Panc1 (cell line): Measurements from ENCODE around the gene PTMS. TPM values are rescaled to one million over a fixed set of nuclear protein-coding genes. Genes with fewer than 3 reads are reported as not detected.

Source experiments
- ATAC-seq: fragments of 200-7000 bp; cut with Tn5 transposase; 2 replicates; pipeline ENCODE4 v1.9.1; 2020; ENCODE audit warnings: mild to moderate bottlenecking, moderate library complexity
- BruUV-seq: library from RNA; stranded (reverse); fragments of 400-500 nt; replicated peaks from 2 replicates; lab custom pipeline; 2021; lab: Mats Ljungman, UMichigan
- CTCF ChIA-PET: fragments of 300-600 bp; sonication (Branson Sonifier 250); formaldehyde crosslinking; loops from one replicate; lab custom pipeline; 2022; ENCODE audit warnings: antibody characterized with exemption; lab: Charles Lee
- POLR2A ChIA-PET: fragments of 300-600 bp; sonication (Branson Sonifier 250); formaldehyde crosslinking; loops from one replicate; lab custom pipeline; 2022; ENCODE audit warnings: antibody characterized with exemption; lab: Charles Lee
- DNase-seq: peaks from one replicate; pipeline ENCODE4 v3.0.0-alpha.2; 2010; ENCODE audit warnings: low read depth, low spot score
- H3K27ac ChIP-seq: 2 replicates; pipeline ENCODE4 v1.5.1; 2011; ENCODE audit warnings: mild to moderate bottlenecking, low read length, inconsistent platforms
- H3K27me3 ChIP-seq: fragments of 200-500 bp; sonication (Bioruptor generic); 2 replicates; pipeline ENCODE4 v1.6.0; 2014; ENCODE audit warnings: low read length, inconsistent platforms; ENCODE audit not compliant: control insufficient read depth, insufficient read depth
- H3K36me3 ChIP-seq: fragments of 200-500 bp; sonication (Bioruptor generic); 2 replicates; pipeline ENCODE4 v1.5.1; 2014; ENCODE audit warnings: inconsistent platforms, mild to moderate bottlenecking, low read length, moderate library complexity; ENCODE audit not compliant: control insufficient read depth, insufficient read depth
- H3K4me1 ChIP-seq: 2 replicates; pipeline ENCODE4 v1.5.1; 2011; ENCODE audit warnings: inconsistent platforms, mild to moderate bottlenecking, low read length, moderate library complexity; ENCODE audit not compliant: control insufficient read depth, insufficient read depth
- H3K4me3 ChIP-seq, 2 experiments: 2 replicates each; pipeline ENCODE4 v1.5.1; 2011 to 2012; ENCODE audit warnings: low read depth in 2 of 2, low read length in 2 of 2, mild to moderate bottlenecking in 2 of 2, inconsistent platforms in 1 of 2, moderate library complexity in 1 of 2
- H3K9me3 ChIP-seq: fragments of 200-500 bp; sonication (Bioruptor generic); 2 replicates; pipeline ENCODE4 v1.5.1; 2014; ENCODE audit warnings: low read depth, mild to moderate bottlenecking, inconsistent platforms, low read length, moderate library complexity; ENCODE audit not compliant: control insufficient read depth, insufficient read depth
- CTCF ChIP-seq: fragments of 450-650 bp; IDR thresholded peaks from 2 replicates; pipeline ENCODE4 v1.5.1; 2017; ENCODE audit warnings: mild to moderate bottlenecking
- POLR2AphosphoS5 ChIP-seq: IDR thresholded peaks from 2 replicates; pipeline ENCODE4 v1.6.1; 2012; ENCODE audit warnings: mild to moderate bottlenecking, low read depth, low read length, moderate library complexity
- REST ChIP-seq, 2 experiments: IDR thresholded peaks; 2 replicates each; pipeline ENCODE4 v1.6.1; 2011 to 2012; ENCODE audit warnings: low read depth in 2 of 2, control low read depth in 1 of 2, low read length in 1 of 2, mild to moderate bottlenecking in 1 of 2, moderate library complexity in 1 of 2; ENCODE audit not compliant: insufficient read depth in 1 of 2
- SIN3A ChIP-seq: IDR thresholded peaks from 2 replicates; pipeline ENCODE4 v1.6.1; 2012; ENCODE audit warnings: low read depth, mild to moderate bottlenecking, low read length, moderate library complexity, borderline replicate concordance; ENCODE audit not compliant: insufficient read depth
- TCF7L2 ChIP-seq: IDR thresholded peaks from 2 replicates; pipeline ENCODE4 v1.6.1; 2011; ENCODE audit warnings: mild to moderate bottlenecking, low read depth, low read length, inconsistent platforms
- in situ Hi-C: cut with HindIII; loops from 2 replicates; pipeline ENCODE4 v1.10.0; 2016; ENCODE audit warnings: low sequenced_read_pairs, low pct_unique_long_range_greater_than_20kb
- intact Hi-C: fragments of 100-400 bp; cut with micrococcal nuclease; formaldehyde crosslinking; loops from one replicate; pipeline ENCODE4 v1.10.0; 2022; ENCODE audit not compliant: unreplicated experiment
- total RNA-seq: library from RNA; stranded (reverse); gene quantifications from one replicate; pipeline ENCODE4 v1.2.1, GENCODE V29; 2021; ENCODE audit not compliant: unreplicated experiment

PTMS gene
- total RNA-seq, 1 experiment from 2014 or later = 395 TPM

DNA sequence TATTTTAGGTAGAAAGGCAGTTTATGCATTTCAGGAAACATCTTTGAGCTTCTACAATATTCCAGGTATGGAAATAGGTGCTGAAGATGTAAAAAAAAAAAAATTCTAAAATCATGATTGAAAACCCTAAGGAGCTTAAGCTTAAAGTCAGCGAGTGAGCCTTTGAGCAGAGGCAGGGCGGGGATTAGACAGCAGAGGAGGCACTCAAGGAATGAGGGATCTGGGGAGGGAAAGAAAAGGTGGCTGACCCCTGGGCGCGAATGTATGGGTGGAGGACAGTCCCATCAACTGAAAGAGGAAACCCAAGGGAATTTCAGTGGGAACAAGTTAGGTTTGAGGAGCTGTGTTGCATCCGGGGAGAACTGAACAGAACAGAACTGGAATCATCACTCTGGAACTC lies 6.4 kb upstream of the PTMS start:
- CTCF ChIA-PET = no interaction called here
- in situ Hi-C loops = no loop called here
- intact Hi-C loops = no loop called here
- H3K4me3 ChIP-seq = no peak overlapping the region
- H3K27ac ChIP-seq = peak overlapping the region; percentile 32; the same call in 1 of the 2 replicates
- DNase-seq (no peak), ATAC-seq (no peak)
- H3K27me3 ChIP-seq = no peaks in the 10 kb centered on the region
- POLR2A ChIA-PET = no interaction called here
- H3K4me1 ChIP-seq = peaks cover 11% of the 10 kb centered on the region
- H3K9me3 ChIP-seq = no peaks in the 10 kb centered on the region
- TF ChIP-seq REST (IDR thresholded peaks at IDR 0.05; ENCODE audit: insufficient read depth in 1 of 2, low read depth in 2 of 2, low read length in 1 of 2) (no peak), CTCF (no peak), TCF7L2 (no peak), POLR2AphosphoS5 (no peak), SIN3A (no peak)
- H3K36me3 ChIP-seq = no peaks in the 10 kb centered on the region
- BruUV-seq = no TSS peak

DNA sequence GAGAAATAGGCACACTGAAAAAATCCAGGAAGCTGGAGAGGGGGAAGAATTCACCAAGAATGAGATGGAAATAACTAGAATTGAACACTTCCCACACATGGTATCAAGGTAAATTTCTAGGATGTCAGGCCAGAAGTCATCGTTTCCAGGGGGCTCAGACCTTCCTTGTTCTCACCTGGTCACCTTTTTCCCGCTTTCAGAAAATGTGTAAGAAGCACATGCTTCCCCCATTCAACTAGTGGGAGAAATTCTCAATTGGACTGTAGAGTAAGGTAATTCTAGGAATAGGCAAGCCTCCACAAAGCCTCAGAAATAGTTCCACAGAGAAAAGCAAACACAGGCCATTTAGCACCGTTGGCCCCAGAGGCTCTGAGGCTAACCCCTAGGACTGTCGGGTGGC lies 2.8 kb upstream of the PTMS start:
- ChIA-PET CTCF (interaction anchor here (0.6 kb wide), 1 partner anchor 124 kb away, joined by 3 read pairs; no protein-coding TSS in a partner anchor), POLR2A (no interaction called here)
- peak overlapping the region; percentile 96 for H3K27ac ChIP-seq
- no peak for DNase-seq
- intact Hi-C loops (no loop called here), in situ Hi-C loops (no loop called here)
- H3K36me3 ChIP-seq = peaks cover 2% of the 10 kb centered on the region; the same call in 1 of the 2 replicates
- peaks cover 21% of the 10 kb centered on the region for H3K4me1 ChIP-seq
- 0 out of 4 replicates have a peak overlapping the region, but pooled peaks of 1 of the 2 experiments have one; percentile 2 for H3K4me3 ChIP-seq
- TF ChIP-seq SIN3A = no peak
- no peak for TF ChIP-seq CTCF
- no peak for TF ChIP-seq POLR2AphosphoS5
- TF ChIP-seq TCF7L2 = no peak
- H3K9me3 ChIP-seq = no peaks in the 10 kb centered on the region
- BruUV-seq = no TSS peak
- no peaks in the 10 kb centered on the region for H3K27me3 ChIP-seq
- no peak for ATAC-seq
